Measurements from ENCODE around the gene RGMA. TPM values are rescaled to one million over a fixed set of nuclear protein-coding genes. Genes with fewer than 3 reads are reported as not detected.

The RGMA gene
- polyA plus RNA-seq, 1 donor from 2014 or later = 9.5 TPM

DNA sequence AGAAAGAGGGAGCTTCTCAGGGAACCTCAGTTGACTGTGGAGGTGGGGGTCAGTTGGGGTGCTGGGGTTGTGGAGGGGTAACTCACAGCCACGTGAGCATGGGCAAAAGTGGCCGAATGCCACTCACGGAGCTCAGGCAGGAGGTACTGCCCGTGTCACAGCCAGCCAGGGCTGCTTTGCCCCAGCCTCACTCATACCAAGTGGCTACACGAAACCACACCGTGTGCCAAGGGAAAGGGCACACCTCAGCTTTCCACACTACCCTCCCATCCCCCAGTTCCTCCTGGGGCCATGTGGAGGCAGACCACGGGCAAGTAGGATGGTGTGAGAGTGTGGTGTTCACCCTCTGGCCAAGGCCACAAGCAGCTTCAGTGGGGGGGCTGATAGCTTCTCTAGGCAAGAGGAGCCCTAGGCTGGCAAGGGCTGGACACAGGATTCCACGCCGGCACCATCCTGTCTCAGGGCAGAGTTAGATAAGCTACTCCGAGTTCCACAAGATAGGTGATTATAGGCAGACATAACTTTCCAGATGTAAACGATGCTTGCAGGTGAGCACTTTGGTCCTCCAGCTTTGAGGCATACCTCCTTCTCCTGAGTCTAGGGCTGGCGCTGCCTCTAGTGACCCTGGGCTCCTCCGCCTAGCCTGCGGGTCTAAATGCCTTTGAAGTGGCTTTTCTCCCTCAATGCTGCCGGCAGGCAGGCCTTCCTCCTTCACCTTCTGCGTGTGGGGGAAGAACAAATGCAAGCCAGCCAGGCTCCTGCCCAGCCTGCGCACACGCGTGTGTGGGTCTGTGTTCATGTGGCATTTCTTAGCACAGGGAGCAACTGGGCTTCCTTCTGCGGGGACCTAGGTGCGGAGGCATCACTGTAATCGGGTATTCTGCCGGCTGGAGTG, 25.0 kb downstream of the RGMA start:
- no peaks in the 10 kb centered on the region for H3K27me3 ChIP-seq (ENCODE audit: insufficient read depth, low read depth, low read length)
- no peak overlapping the region for H3K27ac ChIP-seq (ENCODE audit: low read length)
- H3K4me3 ChIP-seq (ENCODE audit: low read length) = no peak overlapping the region
- peaks cover 74% of the 10 kb centered on the region for H3K79me2 ChIP-seq (replicated peaks; ENCODE audit: insufficient read depth, low read length)
- no peak overlapping the region for H2AFZ ChIP-seq (ENCODE audit: low read depth, low read length)
- TF ChIP-seq EP300 (conservative IDR thresholded peaks at IDR 0.05; ENCODE audit: poor library complexity, severe bottlenecking) (no peak), RAD21 (conservative IDR thresholded peaks at IDR 0.05) (no peak), EZH2 (IDR thresholded peaks at IDR 0.05; ENCODE audit: borderline replicate concordance, insufficient read depth, low read length, poor library complexity, severe bottlenecking) (no peak), SMC3 (conservative IDR thresholded peaks at IDR 0.05; ENCODE audit: poor library complexity) (no peak), POLR2AphosphoS5 (IDR thresholded peaks at IDR 0.05) (no peak), CTCF (IDR thresholded peaks at IDR 0.05; ENCODE audit: poor library complexity, severe bottlenecking) (no peak), REST (IDR thresholded peaks at IDR 0.05; ENCODE audit: borderline replicate concordance) (no peak), MXI1 (conservative IDR thresholded peaks at IDR 0.05; ENCODE audit: poor library complexity, severe bottlenecking) (no peak), TAF1 (IDR thresholded peaks at IDR 0.05; ENCODE audit: low read depth) (no peak)
- H3K9me3 ChIP-seq (ENCODE audit: low read length) = no peaks in the 10 kb centered on the region
- H4K20me1 ChIP-seq (ENCODE audit: insufficient read depth) = no peaks in the 10 kb centered on the region
- no peaks in the 10 kb centered on the region for H3F3A ChIP-seq (ENCODE audit: insufficient read depth, low read length, poor library complexity, severe bottlenecking)
- no peak overlapping the region for H3K9ac ChIP-seq (ENCODE audit: low read length)
- no peak overlapping the region for H3K4me2 ChIP-seq (ENCODE audit: low read length)
- no peaks in the 10 kb centered on the region for H3K9me2 ChIP-seq (ENCODE audit: insufficient read depth, low read length)
- no peaks in the 10 kb centered on the region for H3K36me3 ChIP-seq (ENCODE audit: insufficient read depth, low read length)

DNA sequence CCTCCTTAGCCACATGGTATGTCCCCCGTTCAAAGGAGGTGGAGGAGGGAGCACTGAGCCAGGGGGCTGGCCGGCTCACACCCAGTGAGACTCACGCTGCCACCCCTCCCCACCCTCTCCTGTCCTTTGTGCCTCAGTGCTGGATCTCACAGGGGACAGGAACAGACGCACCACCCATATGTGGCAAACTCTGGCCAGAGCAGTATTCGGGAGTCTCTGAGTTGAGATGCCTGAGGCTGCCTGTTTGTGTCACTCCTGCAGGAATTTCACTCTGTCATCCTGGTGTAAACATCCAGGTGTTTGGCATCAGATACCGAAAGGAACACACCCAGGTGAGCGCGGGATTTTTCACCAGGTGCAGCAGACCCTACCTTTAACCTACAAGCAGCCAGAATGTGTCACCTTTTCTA, 25.7 kb downstream of the RGMA start:
- TF ChIP-seq SMC3 (conservative IDR thresholded peaks at IDR 0.05; ENCODE audit: poor library complexity) (no peak), CTCF (IDR thresholded peaks at IDR 0.05; ENCODE audit: poor library complexity, severe bottlenecking) (no peak), RAD21 (conservative IDR thresholded peaks at IDR 0.05) (no peak), EP300 (conservative IDR thresholded peaks at IDR 0.05; ENCODE audit: poor library complexity, severe bottlenecking) (no peak), POLR2AphosphoS5 (IDR thresholded peaks at IDR 0.05) (no peak), TAF1 (IDR thresholded peaks at IDR 0.05; ENCODE audit: low read depth) (no peak), MXI1 (conservative IDR thresholded peaks at IDR 0.05; ENCODE audit: poor library complexity, severe bottlenecking) (no peak), REST (IDR thresholded peaks at IDR 0.05; ENCODE audit: borderline replicate concordance) (no peak), EZH2 (IDR thresholded peaks at IDR 0.05; ENCODE audit: borderline replicate concordance, insufficient read depth, low read length, poor library complexity, severe bottlenecking) (no peak)
- Histone ChIP-seq H3K4me3 (ENCODE audit: low read length) (no peak overlapping the region), H3K79me2 (replicated peaks; ENCODE audit: insufficient read depth, low read length) (peaks cover 74% of the 10 kb centered on the region), H3K9me2 (ENCODE audit: insufficient read depth, low read length) (no peaks in the 10 kb centered on the region), H3K4me2 (ENCODE audit: low read length) (no peak overlapping the region), H3K27ac (ENCODE audit: low read length) (no peak overlapping the region), H2AFZ (ENCODE audit: low read depth, low read length) (no peak overlapping the region), H3K9ac (ENCODE audit: low read length) (no peak overlapping the region), H3K9me3 (ENCODE audit: low read length) (no peaks in the 10 kb centered on the region), H3K36me3 (ENCODE audit: insufficient read depth, low read length) (no peaks in the 10 kb centered on the region), H4K20me1 (ENCODE audit: insufficient read depth) (no peaks in the 10 kb centered on the region), H3K27me3 (ENCODE audit: insufficient read depth, low read depth, low read length) (no peaks in the 10 kb centered on the region), H3F3A (ENCODE audit: insufficient read depth, low read length, poor library complexity, severe bottlenecking) (no peaks in the 10 kb centered on the region)

All from neural cell (in vitro differentiated cells).